Glomerular visceral epithelial cell (primary cell): Measurements from ENCODE around the gene LRRC74A.
"Not testable (repeated sequence)": the region's sequence is repeated elsewhere in the genome, so short reads cannot be mapped to it uniquely, and the experiment has no call there.

Experiments
- DNase-seq: peaks from one replicate; pipeline ENCODE4 v3.0.0-alpha.2; 2016; ENCODE audit errors: extremely low spot score

The LRRC74A gene

GRCh38 chr14:76884853-76885276, 58.7 kb downstream of the LRRC74A start:
- no peak for DNase-seq

GRCh38 chr14:76887191-76887590, 61.0 kb downstream of the LRRC74A start:
- DNase-seq, result no peak

DNA sequence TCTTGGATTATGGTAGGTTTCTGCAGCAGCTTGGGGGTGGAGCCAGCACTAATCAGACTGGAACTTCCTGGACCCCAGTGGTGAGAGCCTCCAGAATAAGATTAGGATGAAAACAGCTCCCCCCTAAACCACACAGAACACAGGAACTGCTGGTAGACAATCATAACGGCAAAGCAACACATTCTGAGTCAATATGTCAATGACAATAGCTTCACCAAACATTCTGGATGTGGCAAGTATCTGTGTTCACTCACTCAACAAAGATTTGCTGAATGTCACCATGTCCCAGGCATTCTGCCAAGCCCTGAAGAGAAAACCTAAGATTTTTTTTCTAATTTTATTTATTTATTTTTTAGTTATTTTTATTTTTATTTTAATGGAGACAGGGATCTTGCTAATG, 65.2 kb downstream of the LRRC74A start:
- no peak for DNase-seq

DNA sequence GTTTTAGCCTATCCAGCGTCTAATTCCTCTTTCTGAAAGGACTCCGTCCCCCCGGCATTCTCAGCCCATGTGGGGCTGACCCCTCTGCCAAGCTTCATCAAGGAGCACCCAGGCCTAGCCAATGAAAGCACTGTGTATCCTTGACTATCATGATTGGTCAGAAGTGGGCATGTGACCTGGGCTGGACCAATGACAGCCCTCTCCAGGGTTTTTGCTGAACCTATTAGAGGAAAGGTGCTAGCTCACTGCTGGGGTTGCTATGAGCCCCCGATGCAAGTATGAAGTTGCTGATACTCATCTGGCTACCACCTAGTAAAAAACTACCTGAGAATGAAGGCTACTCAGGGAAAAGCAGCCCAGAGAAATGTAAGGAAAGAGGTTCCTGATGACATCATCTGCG, 68.1 kb downstream of the LRRC74A start:
- no peak for DNase-seq

DNA sequence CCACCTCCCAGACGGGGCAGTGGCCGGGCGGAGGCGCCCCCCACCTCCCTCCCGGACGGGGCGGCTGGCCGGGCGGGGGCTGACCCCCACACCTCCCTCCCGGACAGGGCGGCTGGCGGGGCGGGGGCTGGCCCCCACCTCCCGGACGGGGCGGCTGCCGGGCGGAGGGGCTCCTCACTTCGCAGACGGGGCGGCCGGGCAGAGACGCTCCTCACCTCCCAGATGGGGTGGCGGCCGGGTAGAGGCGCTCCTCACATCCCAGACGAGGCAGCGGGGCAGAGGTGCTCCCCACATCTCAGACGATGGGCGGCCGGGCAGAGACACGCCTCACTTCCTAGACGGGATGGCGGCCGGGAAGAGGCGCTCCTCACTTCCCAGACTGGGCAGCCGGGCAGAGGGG, 71.8 kb downstream of the LRRC74A start:
- not testable (repeated sequence) for DNase-seq

- DNase-seq, result no peak
These were observed 74.5 kb downstream of the LRRC74A start for GRCh38 chr14:76900682-76901081.

GRCh38 chr14:76901171-76902055, 75.2 kb downstream of the LRRC74A start:
- no peak for DNase-seq

- no peak for DNase-seq
These were observed 76.4 kb downstream of the LRRC74A start for GRCh38 chr14:76902591-76902990.

DNA sequence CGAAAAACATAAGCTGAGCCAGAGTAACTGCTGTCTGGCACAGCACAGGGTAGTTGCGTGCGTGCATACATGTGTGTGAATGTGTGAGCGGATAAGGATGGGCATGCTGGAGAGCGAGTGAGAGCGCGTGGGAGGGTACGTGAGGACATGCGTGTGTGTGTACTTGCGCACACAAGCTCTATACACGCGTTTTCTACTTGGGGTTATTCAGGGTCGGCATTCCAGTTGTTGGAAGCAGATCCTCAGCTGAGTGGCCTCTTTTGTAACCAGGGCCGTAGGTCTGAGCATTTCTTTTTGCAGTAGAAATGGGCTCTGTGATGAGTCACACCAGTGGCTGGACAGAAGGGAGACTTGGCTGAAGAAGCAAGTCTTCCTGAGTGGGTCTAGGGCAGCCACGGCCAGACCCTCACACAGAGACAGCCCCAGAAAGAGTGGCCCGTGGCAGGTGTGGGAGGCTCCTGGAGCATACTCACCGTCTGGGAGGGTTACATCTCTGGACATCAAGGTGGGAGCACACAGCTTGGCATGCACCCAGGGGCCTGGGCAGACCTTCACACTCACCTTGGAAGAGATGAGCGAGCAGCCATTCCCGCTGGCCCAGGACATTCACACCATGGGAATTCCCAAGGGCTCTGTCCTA, 78.0 kb downstream of the LRRC74A start:
- DNase-seq, result peak; percentile 69

DNA sequence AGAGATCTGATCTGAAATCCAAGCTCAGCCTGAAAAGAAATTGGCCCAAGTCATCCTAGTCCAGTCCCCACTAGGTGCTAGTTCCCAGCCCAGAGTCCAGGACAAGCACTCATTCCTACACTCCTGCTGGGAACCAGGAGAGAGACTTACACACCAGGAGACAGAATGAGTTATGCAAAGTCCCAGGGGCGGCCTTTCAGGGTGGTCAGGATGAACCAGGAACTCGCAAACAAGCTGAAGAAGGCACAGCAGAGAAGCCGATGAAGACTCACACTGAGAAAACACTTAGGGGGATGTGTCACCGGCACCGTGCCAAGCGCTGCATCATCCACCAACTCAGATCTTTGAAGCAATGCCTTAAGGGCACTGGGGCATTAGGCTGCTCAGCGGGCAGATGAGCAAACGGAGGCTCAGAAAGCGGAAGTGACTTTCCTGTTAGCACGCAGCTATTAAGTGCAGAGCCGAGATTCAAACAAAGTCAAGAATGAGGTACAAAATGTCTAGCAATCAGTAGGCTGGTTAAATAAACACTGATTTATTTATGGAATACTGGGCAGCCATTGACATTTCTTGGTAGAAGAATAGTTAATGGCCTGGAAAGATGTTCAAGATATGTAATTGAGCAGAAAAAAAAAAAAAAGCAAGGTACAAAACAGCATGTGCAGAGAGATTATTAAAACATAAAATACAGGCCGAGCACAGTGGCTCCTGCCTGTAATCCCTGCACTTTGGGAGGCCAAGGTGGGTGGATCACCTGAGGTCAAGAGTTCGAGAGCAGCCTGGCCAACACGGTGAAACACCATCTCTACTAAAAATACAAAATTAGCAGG, 78.7 kb downstream of the LRRC74A start:
- peak; percentile 99 for DNase-seq

GRCh38 chr14:76908834-76909233, 82.6 kb downstream of the LRRC74A start:
- DNase-seq, result no peak

GRCh38 chr14:76909266-76909665, 83.1 kb downstream of the LRRC74A start:
- DNase-seq, result no peak

DNA sequence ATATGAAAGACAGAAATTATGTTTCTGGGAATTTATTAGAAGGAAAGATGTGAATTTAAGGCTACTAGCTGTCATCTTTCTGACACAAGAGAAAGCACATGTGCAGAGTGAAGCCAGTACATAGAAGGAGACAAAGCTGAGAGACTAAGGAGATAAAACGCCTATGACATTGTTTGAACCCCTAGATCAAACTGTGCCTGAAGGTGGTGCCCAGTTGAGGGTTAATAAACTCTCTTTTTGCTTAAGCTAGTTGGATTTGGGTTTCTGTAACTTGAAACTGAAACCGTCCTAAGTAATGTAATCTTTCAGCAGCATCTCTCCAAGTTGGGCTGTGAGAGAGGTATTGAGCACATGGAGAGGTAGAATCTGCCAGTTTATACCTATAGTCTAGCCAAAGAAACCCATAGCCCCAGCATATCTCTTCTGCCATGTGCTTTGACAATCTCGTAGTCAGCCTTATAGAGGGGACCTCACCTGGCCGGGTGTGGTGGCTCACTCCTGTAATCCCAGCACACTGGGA, 84.2 kb downstream of the LRRC74A start:
- DNase-seq, result no peak

DNA sequence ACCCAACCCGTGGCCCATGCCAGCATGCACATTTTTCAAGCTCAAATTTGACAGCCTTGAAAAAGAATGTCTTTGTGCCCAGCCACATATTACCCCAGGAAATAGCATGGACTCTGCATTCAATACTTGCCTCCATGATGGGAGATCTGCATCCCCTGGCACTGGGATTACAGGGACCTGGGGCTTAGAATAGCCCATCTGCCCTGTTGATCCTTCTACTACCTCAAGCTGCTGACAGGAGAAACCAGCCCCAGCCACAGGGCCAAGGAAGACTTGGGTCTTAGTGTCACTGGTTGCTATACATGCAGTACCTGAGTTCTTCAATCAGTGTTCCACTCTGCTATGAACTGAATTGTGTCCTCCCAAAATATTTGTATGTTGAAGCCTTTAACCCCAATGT, 85.3 kb downstream of the LRRC74A start:
- no peak for DNase-seq

- not testable (repeated sequence) for DNase-seq
These were observed 88.4 kb downstream of the LRRC74A start for GRCh38 chr14:76914533-76915081.

DNA sequence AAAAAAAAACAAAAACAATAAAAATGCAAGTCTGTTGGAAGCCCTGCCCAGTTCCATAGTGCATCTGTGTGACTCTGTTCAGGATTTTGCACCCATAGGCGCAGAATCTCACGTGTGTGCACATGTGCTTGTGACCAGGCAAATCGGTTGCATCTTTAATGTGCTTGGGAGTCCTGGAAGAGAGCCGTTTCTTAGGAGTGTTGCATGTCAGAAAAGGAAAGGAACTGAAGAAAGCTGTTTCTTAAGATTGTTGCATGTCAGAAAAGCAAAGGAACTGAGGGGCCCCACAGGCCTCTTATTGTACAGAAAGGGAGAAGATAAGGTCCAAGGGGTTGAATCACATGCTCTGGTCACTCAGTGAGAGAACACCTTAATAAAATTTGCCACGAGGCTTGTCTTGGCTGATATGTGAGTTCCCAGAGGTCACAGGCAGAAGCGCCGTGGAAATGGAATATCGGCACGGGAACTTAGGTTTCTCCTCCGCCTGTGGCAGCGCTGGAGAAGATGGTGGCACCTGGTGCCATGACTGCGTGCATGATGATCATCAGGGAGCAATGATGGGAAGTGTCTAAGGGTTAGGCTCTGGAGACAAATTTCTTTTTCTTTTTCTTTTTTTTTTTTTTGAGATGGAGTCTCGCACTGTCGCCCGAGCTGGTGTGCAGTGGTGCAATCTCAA, 90.0 kb downstream of the LRRC74A start:
- no peak for DNase-seq

- peak; percentile 78 for DNase-seq
These were observed 91.0 kb downstream of the LRRC74A start for GRCh38 chr14:76917158-76917596.

GRCh38 chr14:76917745-76918255, 91.6 kb downstream of the LRRC74A start:
- DNase-seq, result no peak

- no peak for DNase-seq
These were observed 92.1 kb downstream of the LRRC74A start for GRCh38 chr14:76918256-76918781.

GRCh38 chr14:76918782-76919394, 92.7 kb downstream of the LRRC74A start:
- DNase-seq, result peak; percentile 100
